Anterior cingulate cortex (tissue), 58 donors: ENCODE measurements around the gene SHISAL2A.

Source experiments
- DNase-seq, 58 donors: peaks; one replicate each; lab custom pipeline; 2025; lab: John Stamatoyannopoulos, UW

Gene SHISAL2A

GRCh38 chr1:52632732-52633290 is at the start of gene SHISAL2A:
Gene SHISAL2A (plus strand): TSS chr1:52633168. CDS start chr1:52633494, 326 bp downstream.
- DNase-seq, result peak in 6 of 58 donors; percentile 0 to 34 (median 5)

DNA sequence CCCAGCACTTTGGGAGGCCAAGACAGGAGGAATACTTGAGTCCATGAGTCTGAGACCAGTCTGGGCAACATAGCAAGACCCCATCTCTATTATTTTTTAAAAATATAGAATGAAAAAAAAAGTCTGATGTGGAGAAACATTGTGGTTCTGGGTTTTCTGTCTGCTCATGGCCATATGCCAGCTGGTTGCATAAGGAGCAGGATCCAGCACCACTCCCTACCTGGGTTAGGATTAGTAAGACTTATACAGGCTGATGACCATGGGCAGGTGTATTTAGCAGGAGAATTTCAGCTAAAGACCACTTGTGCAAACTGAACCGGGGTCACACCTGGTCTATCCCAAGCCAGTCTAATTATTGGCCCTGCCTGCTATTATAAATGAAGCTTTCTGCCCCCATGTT is 47.5 kb upstream of the SHISAL2A start:
- no peak for DNase-seq

DNA sequence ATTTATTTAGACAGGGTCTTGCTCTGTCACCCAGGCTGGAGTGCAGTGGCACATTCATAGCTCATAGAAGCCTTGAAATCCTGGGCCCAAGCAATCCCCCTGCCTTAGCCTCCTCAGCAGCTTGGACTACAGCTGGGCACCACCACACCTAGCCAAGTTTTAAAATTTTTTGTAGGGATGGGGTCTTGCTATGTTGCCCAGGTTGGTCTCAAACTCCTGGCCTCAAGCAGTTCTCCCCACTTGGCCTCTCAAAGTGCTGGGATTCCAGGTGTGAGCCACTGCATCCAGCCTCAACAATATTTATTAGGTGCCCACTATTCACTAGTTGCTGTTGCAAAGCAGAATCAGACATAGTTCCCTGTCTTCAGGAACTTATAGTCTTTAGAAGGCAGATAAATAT is 44.9 kb upstream of the SHISAL2A start:
- DNase-seq, result no peak

DNA sequence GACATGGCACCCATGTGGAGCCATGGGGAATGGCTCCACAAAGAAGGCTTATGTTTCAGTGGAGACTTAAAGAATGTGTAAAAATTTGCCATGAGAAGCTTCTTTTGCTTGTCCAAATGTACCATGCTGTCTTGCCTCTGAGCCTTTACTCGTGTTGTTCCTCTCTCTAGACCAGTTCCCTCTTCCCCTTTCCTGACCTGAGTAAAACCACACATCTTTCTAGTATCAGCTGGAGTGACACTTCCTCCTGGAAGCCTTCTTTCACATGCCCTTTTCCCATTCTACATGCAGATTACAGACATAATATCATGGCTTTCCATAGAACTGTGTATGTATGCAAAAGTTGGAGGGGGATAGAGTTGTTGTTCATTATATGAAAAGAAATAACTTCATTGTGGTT is 44.4 kb upstream of the SHISAL2A start:
- DNase-seq, result peak in 1 of 58 donors; percentile 2

DNA sequence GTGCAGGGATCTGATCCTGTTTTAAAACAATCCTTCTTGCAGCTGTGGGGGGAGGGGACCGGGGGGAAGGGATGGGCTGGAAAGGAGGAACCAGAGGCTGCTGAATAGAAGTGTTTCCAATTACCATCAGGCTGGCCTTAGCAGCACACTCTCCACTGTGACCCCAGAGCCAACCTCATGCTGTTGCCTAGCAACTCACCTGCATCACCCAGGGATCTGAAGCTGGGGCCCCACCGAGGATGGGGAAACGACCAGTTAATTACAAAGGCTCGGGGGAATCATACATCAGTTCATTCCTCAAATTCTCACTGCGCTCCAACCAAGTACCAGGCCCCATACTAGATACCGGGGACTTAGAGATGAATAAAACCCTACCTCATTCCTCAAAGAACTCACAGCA is 42.7 kb upstream of the SHISAL2A start:
- DNase-seq, result no peak

- no peak for DNase-seq
Measured at GRCh38 chr1:52592637-52593323, 40.2 kb upstream of the SHISAL2A start.

DNA sequence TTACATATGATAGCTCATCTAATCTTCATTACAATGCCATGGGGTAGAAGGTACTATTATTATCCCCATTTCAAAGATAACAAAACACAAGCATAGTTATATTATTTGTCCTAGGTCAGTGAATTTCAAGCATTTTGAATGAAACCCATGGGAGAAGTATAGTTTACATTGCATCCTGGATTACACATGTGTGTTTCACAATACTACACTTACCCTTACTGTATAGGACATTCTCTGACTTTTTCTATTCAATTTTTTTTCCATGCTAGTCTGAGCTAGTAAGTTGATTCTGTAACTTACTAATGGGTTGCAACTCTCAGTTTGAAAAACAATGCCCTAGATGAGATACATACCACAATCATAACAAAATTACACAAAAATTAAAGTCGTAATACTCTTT is 39.5 kb upstream of the SHISAL2A start:
- no peak for DNase-seq

DNA sequence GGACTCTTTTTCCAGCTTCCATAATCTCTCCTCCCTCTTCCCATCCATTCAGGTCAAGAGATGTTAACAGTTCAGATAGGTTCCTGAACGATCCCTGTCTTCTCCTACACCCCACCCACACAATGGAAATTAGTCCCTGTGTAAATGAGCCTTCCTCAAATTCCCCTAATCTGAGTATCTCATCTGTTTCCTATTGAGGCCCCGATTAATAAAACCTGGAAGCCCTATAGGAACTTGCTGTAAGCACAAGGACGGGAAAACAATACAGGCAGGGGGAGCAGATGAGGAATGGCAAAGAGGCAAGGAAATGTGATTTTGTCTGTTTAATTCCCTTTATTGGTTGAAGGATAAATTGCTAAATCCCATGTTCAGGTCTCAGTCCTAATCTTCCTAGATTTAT is 37.9 kb upstream of the SHISAL2A start:
- DNase-seq, result no peak

- no peak for DNase-seq
Measured at GRCh38 chr1:52597912-52598311, 35.1 kb upstream of the SHISAL2A start.

GRCh38 chr1:52598729-52599128 is 34.2 kb upstream of the SHISAL2A start:
- DNase-seq, result no peak

DNA sequence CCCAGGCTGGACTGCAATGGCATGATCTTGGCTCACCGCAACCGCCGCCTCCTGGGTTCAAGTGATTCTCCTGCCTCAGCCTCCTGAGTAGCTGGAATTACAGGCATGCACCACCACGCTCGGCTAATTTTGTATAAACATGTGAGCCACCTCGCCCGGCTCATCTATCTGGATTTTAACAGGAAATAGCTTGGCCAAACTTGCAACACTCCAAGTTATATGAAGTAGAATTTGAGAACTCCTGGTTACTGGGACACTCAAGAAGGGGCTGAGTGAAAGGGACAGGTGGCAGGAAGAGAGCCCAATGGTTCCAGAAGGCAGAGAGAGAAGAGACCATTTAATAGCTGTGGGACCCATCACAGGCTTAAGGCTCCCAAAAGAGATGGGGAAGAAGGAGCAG is 33.7 kb upstream of the SHISAL2A start:
- DNase-seq, result no peak

DNA sequence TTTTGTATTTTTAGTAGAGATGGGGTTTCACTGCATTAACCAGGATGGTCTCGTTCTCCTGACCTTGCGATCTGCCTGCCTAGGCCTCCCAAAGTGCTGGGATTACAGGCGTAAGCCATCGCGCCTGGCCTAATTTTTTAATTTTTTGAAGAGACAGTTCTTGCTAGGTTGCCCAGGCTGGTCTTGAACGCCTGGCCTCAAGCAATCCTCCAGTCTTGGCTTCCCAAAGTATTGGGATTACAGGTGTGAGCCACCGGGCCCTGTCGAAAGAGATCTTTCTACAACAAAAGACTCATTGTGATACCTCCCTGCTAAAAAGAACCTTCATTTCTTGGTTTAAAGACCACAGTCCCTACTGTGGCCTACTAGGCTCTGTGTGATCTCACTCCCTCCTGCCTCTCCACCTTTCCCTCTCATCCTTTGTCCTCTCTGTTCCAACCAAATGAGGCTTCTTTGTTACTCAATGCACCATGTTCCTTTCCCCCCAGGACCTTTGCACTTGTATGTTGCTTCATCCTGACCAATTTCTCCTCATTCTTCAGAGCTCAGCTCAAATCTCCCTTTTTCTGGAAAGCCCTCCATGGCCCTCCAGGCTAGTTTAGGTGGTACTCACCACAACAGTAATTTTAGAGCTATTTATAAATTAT is 32.3 kb upstream of the SHISAL2A start:
- DNase-seq, result no peak

- no peak for DNase-seq
Measured at GRCh38 chr1:52601519-52601918, 31.4 kb upstream of the SHISAL2A start.

DNA sequence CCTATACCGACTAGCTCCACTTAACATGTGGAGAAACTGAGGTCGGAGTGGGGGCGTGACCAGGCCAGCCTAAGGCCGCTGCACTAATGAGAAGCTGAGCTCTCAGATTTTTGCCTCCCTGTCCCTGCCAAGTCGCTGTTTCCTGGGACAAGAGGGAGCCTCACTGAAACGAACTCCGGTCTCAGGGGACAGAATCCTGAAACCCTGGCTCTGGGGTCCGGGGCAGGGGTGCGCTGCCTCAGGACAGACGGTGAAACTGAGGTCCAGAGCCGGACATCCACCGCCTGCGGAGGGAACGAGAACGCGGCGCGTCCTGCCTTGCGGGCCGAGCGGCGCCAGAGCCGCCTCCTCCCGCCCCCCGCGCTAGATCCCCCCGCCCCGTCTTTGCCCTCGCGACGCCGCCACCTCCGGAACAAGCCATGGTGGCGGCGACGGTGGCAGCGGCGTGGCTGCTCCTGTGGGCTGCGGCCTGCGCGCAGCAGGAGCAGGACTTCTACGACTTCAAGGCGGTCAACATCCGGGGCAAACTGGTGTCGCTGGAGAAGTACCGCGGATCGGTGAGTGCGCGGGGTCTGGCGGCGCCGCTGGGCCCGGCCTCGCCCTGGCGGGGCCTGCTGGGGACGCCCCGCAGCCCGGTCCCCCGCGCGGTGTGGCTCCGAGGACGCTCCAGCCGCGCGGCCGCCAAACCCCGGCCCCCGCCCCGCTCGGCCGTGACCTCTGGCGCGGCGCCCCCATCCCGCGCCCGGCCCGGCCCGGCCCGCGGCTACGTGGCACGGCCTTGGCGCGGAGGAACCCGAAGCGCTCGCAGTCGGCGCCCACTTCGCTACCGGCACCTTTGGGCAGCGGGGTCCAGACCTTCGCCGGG is 30.7 kb upstream of the SHISAL2A start, which contains the start of gene GPX7:
GPX7 (plus strand) TSS at position 381 of the 865 bp plus-strand sequence; CDS start at position 420, 39 bp downstream.
- DNase-seq, result peak in 47 of 58 donors; percentile 2 to 56 (median 28)

- peak in 5 of 58 donors; percentile 1 to 31 (median 24) for DNase-seq
Measured at GRCh38 chr1:52602856-52603600, 29.9 kb upstream of the SHISAL2A start.

- DNase-seq, result no peak
Measured at GRCh38 chr1:52603630-52604029, 29.3 kb upstream of the SHISAL2A start.

GRCh38 chr1:52604063-52604770 is 28.8 kb upstream of the SHISAL2A start:
- DNase-seq, result no peak

DNA sequence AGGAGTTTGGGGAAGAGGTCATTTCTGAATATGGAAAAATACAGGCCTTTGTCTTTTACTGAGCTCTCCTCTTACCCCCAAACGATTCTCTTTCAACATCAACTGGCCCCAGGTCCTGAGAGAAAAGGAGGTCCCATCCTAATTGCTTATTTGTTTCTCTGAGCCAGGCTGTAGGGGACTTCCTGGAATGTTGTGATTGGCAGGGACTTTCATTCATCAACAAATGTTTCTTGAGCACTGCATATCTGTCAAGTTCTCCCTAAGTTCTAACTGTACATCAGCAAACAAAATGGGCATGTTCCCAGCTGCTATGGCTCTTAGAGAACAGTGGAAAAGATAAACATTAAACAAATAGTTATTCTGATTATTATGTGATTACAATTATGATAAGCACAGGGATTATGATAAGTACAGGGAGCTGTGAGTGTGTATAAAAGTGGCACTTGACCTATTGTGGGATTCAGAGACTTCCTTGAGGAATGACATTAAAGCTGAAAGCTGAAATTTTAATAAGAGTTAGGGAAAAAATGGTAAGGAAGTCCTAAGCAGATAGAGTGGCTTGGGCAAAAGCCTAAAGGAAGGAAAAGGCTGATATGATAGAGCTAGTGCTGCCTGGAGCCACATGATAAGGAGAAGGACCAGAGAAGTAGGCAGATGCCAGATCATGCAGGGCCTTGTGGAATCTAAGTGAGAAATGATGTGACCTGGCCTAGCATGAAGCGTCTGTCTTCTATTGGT is 19.2 kb upstream of the SHISAL2A start:
- DNase-seq, result no peak

GRCh38 chr1:52614671-52615070 is 18.3 kb upstream of the SHISAL2A start:
- DNase-seq, result no peak
